Measurements from ENCODE around the gene TXNDC5.

TXNDC5 gene

GRCh38 chr6:7914991-7915789 is 4.6 kb upstream of the TXNDC5 start:
- DNase-seq, result no peak
- intact Hi-C loops (cut with DNase I), result loop anchor here (5.0 kb wide), 3 partner anchors 62 to 188 kb away; partner anchors contain the start of genes BLOC1S5 and BMP6

- intact Hi-C loops (cut with DNase I), result loop anchor here (5.0 kb wide), 3 partner anchors 63 to 187 kb away; partner anchors contain the start of genes BLOC1S5 and BMP6
- DNase-seq, result no peak
Measured at GRCh38 chr6:7914311-7914710, 3.7 kb upstream of the TXNDC5 start.

GRCh38 chr6:7912736-7913517 is 2.3 kb upstream of the TXNDC5 start:
- no peak for DNase-seq

GRCh38 chr6:7912024-7912423 is 1.4 kb upstream of the TXNDC5 start:
- no peak for DNase-seq
- intact Hi-C loops (cut with DNase I), result loop anchor here (5.0 kb wide), 3 partner anchors 65 to 185 kb away; partner anchors contain the start of genes BLOC1S5 and BMP6

More at GRCh38 chr6:7912736-7913517, 2.3 kb upstream of the TXNDC5 start:
- intact Hi-C loops (cut with DNase I), result loop anchor here (5.0 kb wide), 3 partner anchors 64 to 186 kb away; partner anchors contain the start of genes BLOC1S5 and BMP6

DNA sequence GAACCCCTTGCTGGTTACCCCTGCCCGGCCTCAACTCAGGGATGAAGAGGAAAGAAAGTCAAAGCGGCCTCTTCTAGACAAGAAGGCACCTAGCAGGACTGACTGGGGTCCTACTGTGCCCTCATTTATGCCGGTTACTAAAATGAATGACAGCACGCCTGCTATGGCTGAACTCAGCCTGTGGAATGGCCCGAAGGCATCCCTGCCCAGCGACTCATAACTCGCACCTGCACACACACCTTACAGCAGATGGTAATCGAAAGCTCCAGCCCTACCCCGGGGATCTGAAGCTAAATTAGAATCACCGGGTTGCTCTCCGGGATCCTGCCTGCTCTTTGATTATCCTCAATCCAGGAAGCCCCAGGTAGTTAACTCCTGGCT is 747 bp upstream of the TXNDC5 start:
- intact Hi-C loops (cut with DNase I), result loop anchor here (5.0 kb wide), 3 partner anchors 66 to 184 kb away; partner anchors contain the start of genes BLOC1S5 and BMP6
- DNase-seq, result peak in 1 of 10 donors; percentile 76

DNA sequence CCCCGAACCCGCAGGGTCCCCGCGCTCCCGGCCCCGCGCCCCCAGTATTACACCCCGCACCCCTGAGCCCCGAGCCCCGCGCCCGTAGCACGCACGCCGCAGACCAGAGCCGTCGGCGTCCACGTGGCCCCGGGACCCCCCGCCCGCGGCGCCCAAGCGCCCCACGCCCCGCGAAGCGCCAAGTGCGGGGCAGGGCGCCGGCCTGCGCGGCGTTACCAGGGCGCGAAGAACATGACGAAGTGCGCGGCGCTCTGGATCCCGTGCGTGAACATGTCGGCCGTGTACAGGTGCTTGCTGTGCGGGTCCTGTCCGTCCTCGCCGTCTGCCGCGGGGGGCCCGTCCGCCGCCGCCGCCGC is 312 bp downstream of the TXNDC5 start:
- intact Hi-C loops (cut with DNase I), result loop anchor here (5.0 kb wide), 3 partner anchors 67 to 183 kb away; partner anchors contain the start of genes BLOC1S5 and BMP6
- peak in 2 of 10 donors; percentile 34 to 35 for DNase-seq

GRCh38 chr6:7909323-7910276 is 988 bp downstream of the TXNDC5 start:
- intact Hi-C loops (cut with DNase I), result loop anchor here (5.0 kb wide), 3 partner anchors 68 to 182 kb away; partner anchors contain the start of genes BLOC1S5 and BMP6
- peak; percentile 28 to 94 (median 50) for DNase-seq

GRCh38 chr6:7907159-7907558 is 3.4 kb downstream of the TXNDC5 start:
- intact Hi-C loops (cut with DNase I), result no loop called here
- DNase-seq, result no peak

- intact Hi-C loops (cut with DNase I), result no loop called here
Measured at GRCh38 chr6:7906741-7907140, 3.8 kb downstream of the TXNDC5 start.

GRCh38 chr6:7905416-7905815 is 5.2 kb downstream of the TXNDC5 start:
- DNase-seq, result no peak
- intact Hi-C loops (cut with DNase I), result no loop called here

More at GRCh38 chr6:7906741-7907140, 3.8 kb downstream of the TXNDC5 start:
- DNase-seq, result no peak

- DNase-seq, result no peak
- intact Hi-C loops (cut with DNase I), result no loop called here
Measured at GRCh38 chr6:7904654-7905319, 5.8 kb downstream of the TXNDC5 start.

DNA sequence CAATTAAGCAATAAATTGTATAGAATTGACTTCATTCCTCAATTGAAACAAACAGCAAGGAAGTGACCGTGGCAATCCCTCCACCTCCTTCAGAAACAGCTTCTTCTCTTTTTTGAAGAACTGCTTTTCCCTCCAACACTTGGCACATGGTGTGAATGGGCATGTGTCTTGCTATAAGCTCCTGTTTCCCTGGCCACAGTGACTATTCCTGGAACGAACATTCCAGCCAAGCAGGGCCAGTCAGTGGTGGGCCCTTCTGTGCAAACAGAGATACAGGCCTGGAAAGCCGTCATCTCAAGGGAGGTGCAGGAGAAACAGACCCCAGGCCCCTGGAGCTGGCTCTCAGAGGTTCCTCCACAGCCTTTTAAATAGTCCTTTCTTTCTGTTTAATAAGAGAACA is 6.9 kb downstream of the TXNDC5 start:
- intact Hi-C loops (cut with DNase I), result no loop called here
- DNase-seq, result peak in 1 of 10 donors; percentile 49

DNA sequence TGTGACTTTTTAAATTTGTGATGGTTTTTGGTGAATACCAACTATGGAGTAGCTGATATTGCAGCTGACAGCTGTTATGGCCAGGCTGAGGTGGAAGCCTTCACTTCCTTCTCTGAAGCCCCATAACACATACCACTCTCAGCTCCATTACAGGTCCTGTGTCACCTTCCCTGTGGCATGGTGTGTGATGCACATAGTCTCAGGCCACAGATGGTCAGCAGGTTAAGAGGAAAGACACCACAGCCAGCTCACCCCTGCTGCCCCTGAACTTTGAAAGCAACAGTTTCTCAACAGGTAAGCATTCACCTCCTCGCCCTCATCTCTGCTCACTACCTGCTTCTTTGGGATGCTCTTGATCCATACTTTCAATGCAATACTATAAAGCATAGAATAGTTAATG is 7.7 kb downstream of the TXNDC5 start:
- peak in 1 of 10 donors; percentile 57 for DNase-seq
- intact Hi-C loops (cut with DNase I), result no loop called here

GRCh38 chr6:7902221-7902620 is 8.4 kb downstream of the TXNDC5 start:
- intact Hi-C loops (cut with DNase I), result no loop called here
- no peak for DNase-seq

GRCh38 chr6:7901780-7902179 is 8.8 kb downstream of the TXNDC5 start:
- intact Hi-C loops (cut with DNase I), result no loop called here

GRCh38 chr6:7901056-7901455 is 9.5 kb downstream of the TXNDC5 start:
- intact Hi-C loops (cut with DNase I), result no loop called here
- no peak for DNase-seq

More at GRCh38 chr6:7901780-7902179, 8.8 kb downstream of the TXNDC5 start:
- DNase-seq, result peak in 1 of 10 donors; percentile 37

GRCh38 chr6:7900621-7901020 is 10.0 kb downstream of the TXNDC5 start:
- intact Hi-C loops (cut with DNase I), result no loop called here
- DNase-seq, result no peak

DNA sequence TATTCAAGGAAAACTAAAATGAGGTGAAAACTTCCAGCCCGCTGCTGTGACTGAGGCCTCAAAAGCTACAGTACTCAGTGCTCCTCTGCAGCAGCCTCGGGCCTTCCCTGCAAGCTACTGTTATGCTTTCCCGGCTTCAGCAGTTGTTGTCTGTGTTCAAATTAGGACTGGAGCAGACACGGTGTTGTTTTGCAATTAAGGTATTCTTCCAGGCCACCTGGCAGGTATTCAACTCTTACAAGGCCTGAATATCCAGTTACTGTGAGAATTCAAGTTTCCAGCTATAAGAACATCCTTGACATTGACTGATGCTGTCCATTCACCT is 10.7 kb downstream of the TXNDC5 start:
- intact Hi-C loops (cut with DNase I), result loop anchor here (5.0 kb wide), 1 partner anchor 92 kb away; no protein-coding TSS in a partner anchor
- DNase-seq, result peak in 1 of 10 donors; percentile 32

All from posterior cingulate gyrus (tissue), 11 donors.